ENCODE measurements around the gene C2CD4B.

GRCh38 chr15:62208367-62208766 is 43.3 kb upstream of the C2CD4B start:
- TF ChIP-seq, protein P1, sequence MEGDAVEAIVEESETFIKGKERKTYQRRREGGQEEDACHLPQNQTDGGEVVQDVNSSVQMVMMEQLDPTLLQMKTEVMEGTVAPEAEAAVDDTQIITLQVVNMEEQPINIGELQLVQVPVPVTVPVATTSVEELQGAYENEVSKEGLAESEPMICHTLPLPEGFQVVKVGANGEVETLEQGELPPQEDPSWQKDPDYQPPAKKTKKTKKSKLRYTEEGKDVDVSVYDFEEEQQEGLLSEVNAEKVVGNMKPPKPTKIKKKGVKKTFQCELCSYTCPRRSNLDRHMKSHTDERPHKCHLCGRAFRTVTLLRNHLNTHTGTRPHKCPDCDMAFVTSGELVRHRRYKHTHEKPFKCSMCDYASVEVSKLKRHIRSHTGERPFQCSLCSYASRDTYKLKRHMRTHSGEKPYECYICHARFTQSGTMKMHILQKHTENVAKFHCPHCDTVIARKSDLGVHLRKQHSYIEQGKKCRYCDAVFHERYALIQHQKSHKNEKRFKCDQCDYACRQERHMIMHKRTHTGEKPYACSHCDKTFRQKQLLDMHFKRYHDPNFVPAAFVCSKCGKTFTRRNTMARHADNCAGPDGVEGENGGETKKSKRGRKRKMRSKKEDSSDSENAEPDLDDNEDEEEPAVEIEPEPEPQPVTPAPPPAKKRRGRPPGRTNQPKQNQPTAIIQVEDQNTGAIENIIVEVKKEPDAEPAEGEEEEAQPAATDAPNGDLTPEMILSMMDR (IDR thresholded peaks at IDR 0.05) = no peak
- no peak for TF ChIP-seq POLR2A (IDR thresholded peaks at IDR 0.05)

Data from uterus (tissue), 2 donors.